Measurements from ENCODE around the gene MLLT10. TPM values are rescaled to one million over a fixed set of nuclear protein-coding genes. Genes with fewer than 3 reads are reported as not detected.

Gene MLLT10
- total and polyA plus RNA-seq, 2 experiments from 2014 or later, result 16.8 to 34.9 TPM

- H3K4me2 ChIP-seq, result no peak overlapping the region
- no peaks in the 10 kb centered on the region for H3K27me3 ChIP-seq
- peaks cover 33% of the 10 kb centered on the region for H3K79me2 ChIP-seq
- H3K27ac ChIP-seq, result no peak overlapping the region
- no peak for TF ChIP-seq EZH2 (IDR thresholded peaks at IDR 0.05; ENCODE audit: borderline replicate concordance)
- no peak for TF ChIP-seq EZH2phosphoT487 (IDR thresholded peaks at IDR 0.05; ENCODE audit: low read depth, severe bottlenecking, unreplicated experiment)
- no peak for TF ChIP-seq CTCF (IDR thresholded peaks at IDR 0.05; ENCODE audit: poor library complexity)
- H4K20me1 ChIP-seq (ENCODE audit: insufficient read depth, poor library complexity, severe bottlenecking), result no peaks in the 10 kb centered on the region
- no peaks in the 10 kb centered on the region for H3K9me2 ChIP-seq (replicated peaks; ENCODE audit: insufficient read depth)
- H3K9me3 ChIP-seq (ENCODE audit: low read depth), result no peaks in the 10 kb centered on the region
- peaks cover 11% of the 10 kb centered on the region for H3K4me1 ChIP-seq (ENCODE audit: insufficient read depth)
- DNase-seq (ENCODE audit: low spot score), result no peak
- no peaks in the 10 kb centered on the region for H3K36me3 ChIP-seq (replicated peaks; ENCODE audit: insufficient read depth, low read depth)
- H3K4me3 ChIP-seq, result no peak overlapping the region
- WGBS (ENCODE audit: low lambda C conversion rate, missing lambda C conversion rate), result 39% methylated on average over 1 of the region's 1 CpG
- no peak overlapping the region for H2AFZ ChIP-seq
These were observed 3.4 kb upstream of the MLLT10 start for GRCh38 chr10:21530641-21531040.

GRCh38 chr10:21531164-21531563, 2.9 kb upstream of the MLLT10 start:
- H3K79me2 ChIP-seq, result peaks cover 38% of the 10 kb centered on the region
- no peak overlapping the region for H3K4me3 ChIP-seq
- WGBS (ENCODE audit: low lambda C conversion rate, missing lambda C conversion rate), result 93% methylated on average over 1 of the region's 1 CpG
- H3K27me3 ChIP-seq, result no peaks in the 10 kb centered on the region
- H2AFZ ChIP-seq, result no peak overlapping the region
- no peaks in the 10 kb centered on the region for H3K36me3 ChIP-seq (replicated peaks; ENCODE audit: insufficient read depth, low read depth)
- H3K9me2 ChIP-seq (replicated peaks; ENCODE audit: insufficient read depth), result no peaks in the 10 kb centered on the region
- DNase-seq (ENCODE audit: low spot score), result no peak
- no peaks in the 10 kb centered on the region for H3K9me3 ChIP-seq (ENCODE audit: low read depth)
- H3K4me1 ChIP-seq (ENCODE audit: insufficient read depth), result peaks cover 17% of the 10 kb centered on the region
- no peak for TF ChIP-seq EZH2phosphoT487 (IDR thresholded peaks at IDR 0.05; ENCODE audit: low read depth, severe bottlenecking, unreplicated experiment)
- TF ChIP-seq EZH2 (IDR thresholded peaks at IDR 0.05; ENCODE audit: borderline replicate concordance), result no peak
- no peak for TF ChIP-seq CTCF (IDR thresholded peaks at IDR 0.05; ENCODE audit: poor library complexity)
- no peak overlapping the region for H3K27ac ChIP-seq
- H4K20me1 ChIP-seq (ENCODE audit: insufficient read depth, poor library complexity, severe bottlenecking), result peaks cover 2% of the 10 kb centered on the region
- H3K4me2 ChIP-seq, result no peak overlapping the region

- no peaks in the 10 kb centered on the region for H3K9me3 ChIP-seq (ENCODE audit: low read depth)
- peak overlapping the region; percentile 76 for H2AFZ ChIP-seq
- no peaks in the 10 kb centered on the region for H3K36me3 ChIP-seq (replicated peaks; ENCODE audit: insufficient read depth, low read depth)
- H3K27me3 ChIP-seq, result no peaks in the 10 kb centered on the region
- DNase-seq (ENCODE audit: low spot score), result no peak
- TF ChIP-seq EZH2phosphoT487 (IDR thresholded peaks at IDR 0.05; ENCODE audit: low read depth, severe bottlenecking, unreplicated experiment) (no peak), CTCF (IDR thresholded peaks at IDR 0.05; ENCODE audit: poor library complexity) (no peak), EZH2 (IDR thresholded peaks at IDR 0.05; ENCODE audit: borderline replicate concordance) (no peak)
- peak overlapping the region; percentile 99 for H3K27ac ChIP-seq
- H3K4me2 ChIP-seq, result peak overlapping the region; percentile 93
- peaks cover 11% of the 10 kb centered on the region for H4K20me1 ChIP-seq (ENCODE audit: insufficient read depth, poor library complexity, severe bottlenecking)
- peak overlapping the region; percentile 78 for H3K4me3 ChIP-seq
- H3K79me2 ChIP-seq, result peaks cover 55% of the 10 kb centered on the region
- H3K4me1 ChIP-seq (ENCODE audit: insufficient read depth), result peaks cover 17% of the 10 kb centered on the region
- no peaks in the 10 kb centered on the region for H3K9me2 ChIP-seq (replicated peaks; ENCODE audit: insufficient read depth)
- 38% methylated on average over 10 of the region's 10 CpGs for WGBS (ENCODE audit: low lambda C conversion rate, missing lambda C conversion rate)
These were observed 1.2 kb upstream of the MLLT10 start for GRCh38 chr10:21532694-21533466.

All from hepatocyte (in vitro differentiated cells).